ENCODE measurements around the gene CRX. TPM values are rescaled to one million over a fixed set of nuclear protein-coding genes. Genes with fewer than 3 reads are reported as not detected.

CRX gene
- total and polyA plus RNA-seq, 3 donors from 2014 or later = 0.12 to 0.55 TPM; not detected in 1

- no peak for TF ChIP-seq CTCF (IDR thresholded peaks at IDR 0.05)
- TF ChIP-seq POLR2A (IDR thresholded peaks at IDR 0.05) = no peak
- Histone ChIP-seq H3K9me3 (no peaks in the 10 kb centered on the region), H3K27me3 (no peaks in the 10 kb centered on the region), H3K4me3 (no peak overlapping the region), H3K27ac (peak overlapping the region; percentile 95 to 96), H3K4me1 (peaks cover 36% of the 10 kb centered on the region), H3K36me3 (ENCODE audit: low read depth, missing control alignments) (no peaks in the 10 kb centered on the region)
- no peak for DNase-seq
- intact Hi-C loops (cut with DNase I; ENCODE audit: low total_unique reads) = no loop called here
- WGBS, 2 donors = 58 to 62% methylated on average over 7 of the region's 7 CpGs
Observed at GRCh38 chr19:47890865-47891621, 69.3 kb downstream of the CRX start.

GRCh38 chr19:47891622-47891922 lies 69.8 kb downstream of the CRX start:
- Histone ChIP-seq H3K4me1 (peaks cover 36% of the 10 kb centered on the region), H3K36me3 (ENCODE audit: low read depth, missing control alignments) (no peaks in the 10 kb centered on the region), H3K4me3 (no peak overlapping the region), H3K9me3 (no peaks in the 10 kb centered on the region), H3K27me3 (no peaks in the 10 kb centered on the region), H3K27ac (peak overlapping the region; percentile 95 to 96)
- intact Hi-C loops (cut with DNase I; ENCODE audit: low total_unique reads) = no loop called here
- no peak for TF ChIP-seq POLR2A (IDR thresholded peaks at IDR 0.05)
- no peak for TF ChIP-seq CTCF (IDR thresholded peaks at IDR 0.05)
- WGBS, 2 donors = 23 to 40% methylated on average over 2 of the region's 2 CpGs
- DNase-seq = no peak

GRCh38 chr19:47891923-47892666 lies 70.4 kb downstream of the CRX start:
- 19 to 24% methylated on average over 7 of the region's 7 CpGs for WGBS, 2 donors
- no peaks in the 10 kb centered on the region for H3K9me3 ChIP-seq
- H3K36me3 ChIP-seq (ENCODE audit: low read depth, missing control alignments) = no peaks in the 10 kb centered on the region
- intact Hi-C loops (cut with DNase I; ENCODE audit: low total_unique reads) = no loop called here
- peak; percentile 89 for DNase-seq
- peak overlapping the region; percentile 95 to 96 for H3K27ac ChIP-seq
- no peaks in the 10 kb centered on the region for H3K27me3 ChIP-seq
- no peak for TF ChIP-seq POLR2A (IDR thresholded peaks at IDR 0.05)
- TF ChIP-seq CTCF (IDR thresholded peaks at IDR 0.05) = no peak
- no peak overlapping the region for H3K4me3 ChIP-seq
- peaks cover 36% of the 10 kb centered on the region for H3K4me1 ChIP-seq

Small RNA genes lying within 50 kb of the gene (small RNA-seq; reads per million reads assigned to genes)
- 0 reads per million in 2 donors for gene AC008745.1

Other genes with a start within 250 kb of the CRX start
- 10 to 100 TPM; 30.4 to 51.5 TPM for gene ZNF541, start 248.8 kb upstream of the CRX start, total RNA-seq
- gene ZNF541, start 248.8 kb upstream of the CRX start, polyA plus RNA-seq (ENCODE audit: insufficient read depth, low read depth, low replicate concordance) = 42.0 TPM
- 10 to 100 TPM; 13.5 to 19.2 TPM for gene BICRA, start 212.8 kb upstream of the CRX start, total RNA-seq
- gene BICRA, start 212.8 kb upstream of the CRX start, polyA plus RNA-seq (ENCODE audit: insufficient read depth, low read depth, low replicate concordance) = 9.2 TPM
- gene EHD2, start 108.5 kb upstream of the CRX start, total RNA-seq = 10 to 100 TPM; 26.8 to 33.9 TPM
- 37.0 TPM for gene EHD2, start 108.5 kb upstream of the CRX start, polyA plus RNA-seq (ENCODE audit: insufficient read depth, low read depth, low replicate concordance)
- gene NOP53, start 76.4 kb upstream of the CRX start, total RNA-seq = 100 to 1,000 TPM; 166 to 325 TPM
- gene NOP53, start 76.4 kb upstream of the CRX start, polyA plus RNA-seq (ENCODE audit: insufficient read depth, low read depth, low replicate concordance) = 309 TPM
- gene SELENOW, start 43.2 kb upstream of the CRX start, total RNA-seq = 100 to 1,000 TPM; 170 to 194 TPM
- 197 TPM for gene SELENOW, start 43.2 kb upstream of the CRX start, polyA plus RNA-seq (ENCODE audit: insufficient read depth, low read depth, low replicate concordance)
- under 1 TPM; 0.55 to 0.62 TPM for gene TPRX1, start 17.4 kb upstream of the CRX start, total RNA-seq
- 1.2 TPM for gene TPRX1, start 17.4 kb upstream of the CRX start, polyA plus RNA-seq (ENCODE audit: insufficient read depth, low read depth, low replicate concordance)
- under 1 TPM; 0.37 to 0.63 TPM for gene TPRX2, start 37.3 kb downstream of the CRX start, total RNA-seq
- gene TPRX2, start 37.3 kb downstream of the CRX start, polyA plus RNA-seq (ENCODE audit: insufficient read depth, low read depth, low replicate concordance) = 0.53 TPM
- gene SULT2A1, start 64.4 kb downstream of the CRX start, total RNA-seq = 1 to 10 TPM in 1 of 2 donors, under 1 TPM in 1; 0.24 to 1.2 TPM
- 2.3 TPM for gene SULT2A1, start 64.4 kb downstream of the CRX start, polyA plus RNA-seq (ENCODE audit: insufficient read depth, low read depth, low replicate concordance)
- under 1 TPM in 1 of 2 donors, not detected in 1; 0.71 TPM for gene BSPH1, start 170.2 kb downstream of the CRX start, total RNA-seq
- gene BSPH1, start 170.2 kb downstream of the CRX start, polyA plus RNA-seq (ENCODE audit: insufficient read depth, low read depth, low replicate concordance) = not detected
- gene ELSPBP1, start 172.7 kb downstream of the CRX start, total RNA-seq = 1 to 10 TPM in 1 of 2 donors, under 1 TPM in 1; 0.25 to 1.1 TPM
- 1.2 TPM for gene ELSPBP1, start 172.7 kb downstream of the CRX start, polyA plus RNA-seq (ENCODE audit: insufficient read depth, low read depth, low replicate concordance)
- gene CABP5, start 222.1 kb downstream of the CRX start, total RNA-seq = under 1 TPM in 1 of 2 donors, not detected in 1; 0.43 TPM
- gene CABP5, start 222.1 kb downstream of the CRX start, polyA plus RNA-seq (ENCODE audit: insufficient read depth, low read depth, low replicate concordance) = not detected